GM12878 (cell line): ENCODE data around the gene MYH7. TPM values are rescaled to one million over a fixed set of nuclear protein-coding genes. Genes with fewer than 3 reads are reported as not detected.

Experiments
- ATAC-seq: fragments of 200-7000 bp; cut with Tn5 transposase; 3 replicates; pipeline ENCODE4 v1.9.1; 2020; ENCODE audit warnings: mild to moderate bottlenecking, moderate library complexity
- BruUV-seq: library from RNA; stranded (reverse); fragments of 400-500 nt; replicated peaks from 2 replicates; lab custom pipeline; 2021; lab: Mats Ljungman, UMichigan
- CTCF ChIA-PET: fragments of 300-600 bp; sonication (Branson Sonifier 250); formaldehyde crosslinking; extraction: SDS; loops from one replicate; lab custom pipeline; 2021; ENCODE audit warnings: inconsistent platforms; lab: Yijun Ruan, JAX
- POLR2A ChIA-PET: fragments of 350-600 bp; formaldehyde crosslinking; extraction: SDS; loops from one replicate; lab custom pipeline; 2021; ENCODE audit warnings: inconsistent platforms; lab: Charles Lee
- RAD21 ChIA-PET: fragments of 300-600 bp; sonication (Branson Sonifier 250); formaldehyde crosslinking; loops from one replicate; lab custom pipeline; 2023; ENCODE audit warnings: antibody characterized with exemption; ENCODE audit not compliant: unreplicated experiment; lab: Charles Lee
- SMC1A ChIA-PET: fragments of 300-600 bp; sonication (Branson Sonifier 250); formaldehyde crosslinking; loops from one replicate; lab custom pipeline; 2023; ENCODE audit not compliant: unreplicated experiment, uncharacterized antibody; lab: Charles Lee
- DNase-seq: peaks from one replicate; pipeline ENCODE4 v3.0.0-alpha.2; 2011; ENCODE audit warnings: low read depth, low spot score
- FAIRE-seq: peaks from 3 replicates; lab custom pipeline; 2011; peaks lifted over from hg19 to GRCh38; lab: Jason Lieb, UNC
- H2AFZ ChIP-seq: 2 replicates; pipeline ENCODE4 v1.6.0; 2011; ENCODE audit warnings: low read depth, low read length, control low read depth; ENCODE audit not compliant: control insufficient read depth
- H3K27ac ChIP-seq: 2 replicates; pipeline ENCODE4 v1.5.1; 2011; ENCODE audit warnings: control low read depth; ENCODE audit not compliant: control insufficient read depth, insufficient read depth
- H3K27me3 ChIP-seq, 2 experiments: replicated peaks in 1 of 2; 2 replicates each; pipeline versions ENCODE4 v1.6.0 to v1.6.1; 2011; ENCODE audit warnings: low read length in 1 of 2; ENCODE audit not compliant: control insufficient read depth in 2 of 2, insufficient read depth in 2 of 2
- H3K36me3 ChIP-seq, 2 experiments: 2 replicates each; pipeline ENCODE4 v1.5.1; 2011; ENCODE audit warnings: low read length in 1 of 2; ENCODE audit not compliant: control insufficient read depth in 2 of 2, insufficient read depth in 2 of 2
- H3K4me1 ChIP-seq: 2 replicates; pipeline ENCODE4 v1.6.1; 2011; ENCODE audit warnings: mild to moderate bottlenecking, low read length, moderate library complexity, mixed read lengths; ENCODE audit not compliant: control insufficient read depth, insufficient read depth
- H3K4me2 ChIP-seq: 2 replicates; pipeline ENCODE4 v1.6.0; 2011; ENCODE audit warnings: control low read depth; ENCODE audit not compliant: control insufficient read depth, insufficient read depth
- H3K4me3 ChIP-seq: fragments of 200-600 bp; sonication (generic); 2 replicates; pipeline ENCODE4 v1.5.1; 2016
- H3K79me2 ChIP-seq: 2 replicates; pipeline ENCODE4 v1.6.0; 2011; ENCODE audit warnings: low read length; ENCODE audit not compliant: control insufficient read depth, insufficient read depth
- H3K9ac ChIP-seq: 2 replicates; pipeline ENCODE4 v1.8.0; 2011; ENCODE audit warnings: low read length, control low read depth, mixed read lengths; ENCODE audit not compliant: control insufficient read depth, insufficient read depth
- H3K9me3 ChIP-seq: replicated peaks from 3 replicates; pipeline ENCODE4 v1.5.1; 2011; ENCODE audit warnings: mild to moderate bottlenecking, low read length; ENCODE audit not compliant: control insufficient read depth, insufficient read depth
- H4K20me1 ChIP-seq: 2 replicates; pipeline ENCODE4 v1.6.0; 2011; ENCODE audit not compliant: control insufficient read depth, insufficient read depth
- CBFB ChIP-seq: IDR thresholded peaks from 2 replicates; pipeline ENCODE4 v1.6.1; 2016; ENCODE audit warnings: antibody characterized with exemption, low read depth
- FOXK2 ChIP-seq: fragments of 450-650 bp; IDR thresholded peaks from 2 replicates; pipeline ENCODE4 v1.6.1; 2017; ENCODE audit warnings: mild to moderate bottlenecking, moderate library complexity
- HDGF ChIP-seq: fragments of 450-650 bp; IDR thresholded peaks from 2 replicates; pipeline ENCODE4 v1.6.1; 2016; ENCODE audit warnings: antibody characterized with exemption
- NBN ChIP-seq: fragments of 450-650 bp; IDR thresholded peaks from 2 replicates; pipeline ENCODE4 v1.6.1; 2016
- NFXL1 ChIP-seq: fragments of 450-650 bp; IDR thresholded peaks from 2 replicates; pipeline ENCODE4 v1.6.1; 2017; ENCODE audit warnings: antibody characterized with exemption, mild to moderate bottlenecking, borderline replicate concordance
- PAX8 ChIP-seq: fragments of 450-650 bp; IDR thresholded peaks from 2 replicates; pipeline ENCODE4 v1.6.1; 2017; ENCODE audit warnings: mild to moderate bottlenecking, moderate library complexity
- RAD21 ChIP-seq: IDR thresholded peaks from 2 replicates; pipeline ENCODE4 v1.6.1; 2011; ENCODE audit warnings: mild to moderate bottlenecking, low read depth, low read length, moderate library complexity; ENCODE audit not compliant: insufficient read depth
- RCOR1 ChIP-seq: conservative IDR thresholded peaks from 2 replicates; pipeline ENCODE4 v1.6.1; 2012; ENCODE audit warnings: low read depth, low read length, improper control_type of control experiment
- RELA ChIP-seq: fragments of 450-650 bp; IDR thresholded peaks from 2 replicates; pipeline ENCODE4 v1.8.0; 2014; ENCODE audit warnings: borderline replicate concordance; ENCODE audit not compliant: partially characterized antibody
- SMARCA5 ChIP-seq: fragments of 450-650 bp; IDR thresholded peaks from 2 replicates; pipeline ENCODE4 v1.6.1; 2017; ENCODE audit warnings: mild to moderate bottlenecking
- SP1 ChIP-seq: IDR thresholded peaks from one replicate; pipeline ENCODE4 v1.6.1; 2011; ENCODE audit warnings: low read depth, low read length
- ZNF217 ChIP-seq: fragments of 450-650 bp; IDR thresholded peaks from 2 replicates; pipeline ENCODE4 v1.6.1; 2017; ENCODE audit warnings: antibody characterized with exemption, mild to moderate bottlenecking
- WGBS: methylation state at CpG from one replicate; pipeline ENCODE4 v1.1.6; 2016; ENCODE audit warnings: low lambda C conversion rate; ENCODE audit not compliant: insufficient replicate concordance, insufficient coverage; ENCODE audit errors: missing lambda C conversion rate; 5-methylcytosine and 5-hydroxymethylcytosine counted together
- in situ Hi-C: fragments of 300-500 bp; cut with MboI; formaldehyde crosslinking; loops from 9 replicates; pipeline ENCODE4 v1.14.3; 2018; ENCODE audit warnings: mixed read lengths
- intact Hi-C: fragments of 100-400 bp; cut with micrococcal nuclease; formaldehyde crosslinking; loops from one replicate; pipeline ENCODE4 v1.14.2; 2022; ENCODE audit not compliant: unreplicated experiment
- polyA plus RNA-seq, 11 experiments: library from polyadenylated mRNA; depleted of rRNA in 4 of 11; unstranded in 6 of 11; stranded (reverse) in 5 of 11; fragments of >200 nt; fragmentation: Nextera tagmentation in 4 of 11; fragmentation: Illumina TruSeq in 1 of 11; extraction: Ambion mirVana in 4 of 11; extraction: Trizol in 1 of 11; gene quantifications; 1 replicate in 1 of 11; 2 replicates in 10 of 11; pipeline versions ENCODE4 v1.2.1 to v1.2.3, GENCODE V29; 2011 to 2016; ENCODE audit warnings: inconsistent platforms in 2 of 11, missing spikeins in 2 of 11, low read depth in 1 of 11
- total RNA-seq, 4 experiments: library from RNA; depleted of rRNA in 3 of 4; stranded (reverse); fragments of >200 nt in 3 of 4; fragmentation: Illumina TruSeq in 1 of 4; extraction: Trizol in 1 of 4; gene quantifications; 2 replicates each; pipeline versions ENCODE4 v1.2.1 to v1.2.3, GENCODE V29; 2013 to 2021
- TF ChIP-seq, protein P1 (sequence below): fragments of 450-650 bp; IDR thresholded peaks from 2 replicates; pipeline ENCODE4 v1.6.1; 2018; ENCODE audit warnings: mild to moderate bottlenecking, low read depth, moderate library complexity; ENCODE audit not compliant: partially characterized antibody
- TF ChIP-seq, protein P2 (sequence below): fragments of 450-650 bp; formaldehyde crosslinking; IDR thresholded peaks from 2 replicates; pipeline ENCODE4 v1.5.0; 2022; ENCODE audit warnings: mild to moderate bottlenecking, missing genetic modification characterization

The MYH7 gene
- total and polyA plus RNA-seq, 10 of the 15 experiments (the other 5 are each of a cell fraction or from before 2014, with no cell fraction given), result 0.04 to 0.10 (median 0.05) TPM; not detected in 4

DNA sequence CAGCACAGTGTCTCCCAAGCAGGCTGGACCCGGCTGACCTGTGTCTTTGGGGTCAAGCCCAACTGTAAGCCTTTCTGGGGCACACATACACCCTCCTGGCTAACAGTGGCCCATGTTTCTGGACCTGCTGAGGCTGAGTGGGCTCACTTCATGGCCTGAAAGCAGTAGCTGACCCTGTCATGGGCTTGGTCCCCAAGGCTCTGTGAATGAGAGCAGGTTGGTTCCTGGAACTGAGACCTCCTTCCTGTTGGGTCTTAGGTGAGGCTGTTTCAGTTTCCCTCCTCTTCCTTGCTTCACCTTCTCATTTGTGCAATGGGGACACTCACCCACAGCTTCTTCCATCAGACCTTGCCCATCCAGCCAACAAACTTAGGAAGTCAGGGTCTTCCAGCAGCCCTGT lies 63.6 kb downstream of the MYH7 start:
- CTCF ChIA-PET, result no interaction called here
- Histone ChIP-seq H3K27me3 (peaks cover 0 to 2% of the 10 kb centered on the region in 2 experiments; a peak in 1 of 4 replicates), H3K36me3 (no peaks in the 10 kb centered on the region), H4K20me1 (no peaks in the 10 kb centered on the region), H3K27ac (no peak overlapping the region), H3K79me2 (no peaks in the 10 kb centered on the region), H2AFZ (no peak overlapping the region), H3K9me3 (no peaks in the 10 kb centered on the region)
- in situ Hi-C loops, result no loop called here
- SMC1A ChIA-PET, result no interaction called here
- no peak for FAIRE-seq
- TF ChIP-seq NBN, result no peak
- no peak for TF ChIP-seq CBFB
- no peak for TF ChIP-seq RELA
- TF ChIP-seq, all 136 proteins: peak for 0
- WGBS, result 0% methylated on average over 1 of the region's 1 CpG
- intact Hi-C loops, result no loop called here
- no peak overlapping the region for H3K4me3 ChIP-seq
- POLR2A ChIA-PET, result no interaction called here
- H3K9ac ChIP-seq, result no peak overlapping the region
- no peak for ATAC-seq
- RAD21 ChIA-PET, result no interaction called here
- DNase-seq, result no peak
- H3K4me2 ChIP-seq, result no peak overlapping the region
- BruUV-seq, result no TSS peak
- no peaks in the 10 kb centered on the region for H3K4me1 ChIP-seq

DNA sequence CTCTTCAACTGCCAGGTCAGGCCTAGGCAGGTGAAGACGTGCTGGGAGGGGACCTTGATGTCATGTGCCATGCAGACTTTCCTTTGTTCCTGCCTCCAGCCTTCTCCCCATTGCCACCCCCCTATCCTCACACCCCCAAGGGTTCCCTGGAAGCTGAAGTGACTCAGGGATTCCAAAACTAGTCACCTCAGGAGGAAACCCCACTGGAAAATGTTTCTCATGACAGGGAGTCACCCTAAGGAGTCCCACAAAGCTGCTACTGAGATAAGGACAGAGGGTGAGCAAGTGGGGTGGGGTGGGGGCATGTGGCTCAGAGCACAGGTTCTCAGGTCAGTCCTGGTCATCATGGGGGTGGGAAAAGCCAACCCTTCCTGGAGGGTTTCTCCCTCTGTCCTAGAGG lies 65.2 kb downstream of the MYH7 start:
- BruUV-seq, result no TSS peak
- TF ChIP-seq RAD21, result no peak
- TF ChIP-seq HDGF, result no peak
- no peak for TF ChIP-seq PAX8
- TF ChIP-seq RCOR1, result no peak
- TF ChIP-seq, protein P1, sequence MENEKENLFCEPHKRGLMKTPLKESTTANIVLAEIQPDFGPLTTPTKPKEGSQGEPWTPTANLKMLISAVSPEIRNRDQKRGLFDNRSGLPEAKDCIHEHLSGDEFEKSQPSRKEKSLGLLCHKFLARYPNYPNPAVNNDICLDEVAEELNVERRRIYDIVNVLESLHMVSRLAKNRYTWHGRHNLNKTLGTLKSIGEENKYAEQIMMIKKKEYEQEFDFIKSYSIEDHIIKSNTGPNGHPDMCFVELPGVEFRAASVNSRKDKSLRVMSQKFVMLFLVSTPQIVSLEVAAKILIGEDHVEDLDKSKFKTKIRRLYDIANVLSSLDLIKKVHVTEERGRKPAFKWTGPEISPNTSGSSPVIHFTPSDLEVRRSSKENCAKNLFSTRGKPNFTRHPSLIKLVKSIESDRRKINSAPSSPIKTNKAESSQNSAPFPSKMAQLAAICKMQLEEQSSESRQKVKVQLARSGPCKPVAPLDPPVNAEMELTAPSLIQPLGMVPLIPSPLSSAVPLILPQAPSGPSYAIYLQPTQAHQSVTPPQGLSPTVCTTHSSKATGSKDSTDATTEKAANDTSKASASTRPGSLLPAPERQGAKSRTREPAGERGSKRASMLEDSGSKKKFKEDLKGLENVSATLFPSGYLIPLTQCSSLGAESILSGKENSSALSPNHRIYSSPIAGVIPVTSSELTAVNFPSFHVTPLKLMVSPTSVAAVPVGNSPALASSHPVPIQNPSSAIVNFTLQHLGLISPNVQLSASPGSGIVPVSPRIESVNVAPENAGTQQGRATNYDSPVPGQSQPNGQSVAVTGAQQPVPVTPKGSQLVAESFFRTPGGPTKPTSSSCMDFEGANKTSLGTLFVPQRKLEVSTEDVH, result no peak
- TF ChIP-seq SP1, result no peak
- no peak for TF ChIP-seq NFXL1
- TF ChIP-seq, protein P2, sequence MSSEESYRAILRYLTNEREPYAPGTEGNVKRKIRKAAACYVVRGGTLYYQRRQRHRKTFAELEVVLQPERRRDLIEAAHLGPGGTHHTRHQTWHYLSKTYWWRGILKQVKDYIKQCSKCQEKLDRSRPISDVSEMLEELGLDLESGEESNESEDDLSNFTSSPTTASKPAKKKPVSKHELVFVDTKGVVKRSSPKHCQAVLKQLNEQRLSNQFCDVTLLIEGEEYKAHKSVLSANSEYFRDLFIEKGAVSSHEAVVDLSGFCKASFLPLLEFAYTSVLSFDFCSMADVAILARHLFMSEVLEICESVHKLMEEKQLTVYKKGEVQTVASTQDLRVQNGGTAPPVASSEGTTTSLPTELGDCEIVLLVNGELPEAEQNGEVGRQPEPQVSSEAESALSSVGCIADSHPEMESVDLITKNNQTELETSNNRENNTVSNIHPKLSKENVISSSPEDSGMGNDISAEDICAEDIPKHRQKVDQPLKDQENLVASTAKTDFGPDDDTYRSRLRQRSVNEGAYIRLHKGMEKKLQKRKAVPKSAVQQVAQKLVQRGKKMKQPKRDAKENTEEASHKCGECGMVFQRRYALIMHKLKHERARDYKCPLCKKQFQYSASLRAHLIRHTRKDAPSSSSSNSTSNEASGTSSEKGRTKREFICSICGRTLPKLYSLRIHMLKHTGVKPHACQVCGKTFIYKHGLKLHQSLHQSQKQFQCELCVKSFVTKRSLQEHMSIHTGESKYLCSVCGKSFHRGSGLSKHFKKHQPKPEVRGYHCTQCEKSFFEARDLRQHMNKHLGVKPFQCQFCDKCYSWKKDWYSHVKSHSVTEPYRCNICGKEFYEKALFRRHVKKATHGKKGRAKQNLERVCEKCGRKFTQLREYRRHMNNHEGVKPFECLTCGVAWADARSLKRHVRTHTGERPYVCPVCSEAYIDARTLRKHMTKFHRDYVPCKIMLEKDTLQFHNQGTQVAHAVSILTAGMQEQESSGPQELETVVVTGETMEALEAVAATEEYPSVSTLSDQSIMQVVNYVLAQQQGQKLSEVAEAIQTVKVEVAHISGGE (CRISPR knock-in tag), result no peak
- no peak for TF ChIP-seq ZNF217
- TF ChIP-seq SMARCA5, result no peak
- TF ChIP-seq FOXK2, result no peak

More for the DNA sequence above, 65.2 kb downstream of the MYH7 start:
- Histone ChIP-seq H3K27me3 (peaks cover 0 to 2% of the 10 kb centered on the region in 2 experiments; a peak in 3 of 4 replicates), H2AFZ (no peak overlapping the region), H3K9ac (no peak overlapping the region), H3K27ac (no peak overlapping the region), H3K4me1 (no peaks in the 10 kb centered on the region), H3K4me3 (no peak overlapping the region), H3K4me2 (no peak overlapping the region), H3K9me3 (no peaks in the 10 kb centered on the region), H3K79me2 (no peaks in the 10 kb centered on the region), H3K36me3 (no peaks in the 10 kb centered on the region), H4K20me1 (no peaks in the 10 kb centered on the region)
- ChIA-PET CTCF (interaction anchor here (1.2 to 1.5 kb wide), 3 partner anchors 8 to 97 kb away, joined by 3 to 4 read pairs (median 3); no protein-coding TSS in a partner anchor), SMC1A (interaction anchor here (1.1 kb wide), 1 partner anchor 24 kb away, joined by 3 read pairs; no protein-coding TSS in a partner anchor), RAD21 (no interaction called here), POLR2A (no interaction called here)
- intact Hi-C loops, result no loop called here
- no peak for DNase-seq
- 0% methylated on average over 1 of the region's 1 CpG for WGBS
- no peak for ATAC-seq
- in situ Hi-C loops, result no loop called here
- FAIRE-seq, result no peak
